IMR-90 (cell line): ENCODE measurements around the gene ITGB4. TPM values are rescaled to one million over a fixed set of nuclear protein-coding genes. Genes with fewer than 3 reads are reported as not detected.
A peak's percentile ranks its signal among the peaks of the same experiment; 100 is the strongest.

Source experiments
- ATAC-seq: fragments of 200-7000 bp; cut with Tn5 transposase; 2 replicates; pipeline ENCODE4 v1.9.1; 2020; ENCODE audit warnings: low read depth, mild to moderate bottlenecking, moderate library complexity
- BruUV-seq: library from RNA; stranded (reverse); fragments of 400-500 nt; replicated peaks from 2 replicates; lab custom pipeline; 2021; lab: Mats Ljungman, UMichigan
- CTCF ChIA-PET: fragments of 300-600 bp; formaldehyde crosslinking; extraction: SDS; loops from one replicate; lab custom pipeline; 2021; ENCODE audit warnings: antibody characterized with exemption; lab: Yijun Ruan, JAX
- POLR2A ChIA-PET: fragments of 300-600 bp; sonication (Branson Sonifier 250); formaldehyde crosslinking; loops from one replicate; lab custom pipeline; 2022; ENCODE audit warnings: antibody characterized with exemption; ENCODE audit not compliant: unreplicated experiment; lab: Charles Lee
- DNase-seq: peaks from one replicate; pipeline ENCODE4 v3.0.0; 2013
- H2AFZ ChIP-seq: replicated peaks from 2 replicates; pipeline ENCODE3; 2013; ENCODE audit warnings: low read length, mild to moderate bottlenecking; ENCODE audit not compliant: poor library complexity
- H2AK5ac ChIP-seq: 2 replicates; pipeline ENCODE4 v1.6.1; 2013; ENCODE audit warnings: low read depth, low read length, inconsistent platforms
- H2AK9ac ChIP-seq: replicated peaks from 2 replicates; pipeline ENCODE3; 2013; ENCODE audit warnings: mild to moderate bottlenecking, low read depth, low read length, moderate library complexity; ENCODE audit not compliant: poor library complexity
- H2BK120ac ChIP-seq: 2 replicates; pipeline ENCODE4 v1.6.1; 2013; ENCODE audit warnings: low read depth, low read length, inconsistent platforms
- H2BK15ac ChIP-seq: 3 replicates; pipeline ENCODE4 v1.6.1; 2013; ENCODE audit warnings: low read depth, low read length, inconsistent platforms
- H2BK20ac ChIP-seq: 2 replicates; pipeline ENCODE4 v1.6.1; 2013; ENCODE audit warnings: low read depth, mild to moderate bottlenecking, inconsistent platforms, low read length, moderate library complexity
- H2BK5ac ChIP-seq: 2 replicates; pipeline ENCODE4 v1.6.1; 2013; ENCODE audit warnings: mild to moderate bottlenecking, low read depth, low read length, inconsistent platforms; ENCODE audit not compliant: poor library complexity, severe bottlenecking
- H3K14ac ChIP-seq: replicated peaks from 2 replicates; pipeline ENCODE4 v1.6.1; 2013; ENCODE audit warnings: low read depth, low read length, inconsistent platforms
- H3K18ac ChIP-seq: 2 replicates; pipeline ENCODE4 v1.6.1; 2013; ENCODE audit warnings: low read depth, low read length, control low read depth
- H3K23ac ChIP-seq: 2 replicates; pipeline ENCODE4 v1.6.1; 2013; ENCODE audit warnings: low read depth, low read length, inconsistent platforms
- H3K27ac ChIP-seq: 2 replicates; pipeline ENCODE4 v1.5.1; 2013; ENCODE audit warnings: mild to moderate bottlenecking, control low read depth, low read length; ENCODE audit not compliant: insufficient read depth
- H3K27me3 ChIP-seq: 2 replicates; pipeline ENCODE4 v1.6.1; 2013; ENCODE audit warnings: low read length; ENCODE audit not compliant: control insufficient read depth, insufficient read depth
- H3K36me3 ChIP-seq: 2 replicates; pipeline ENCODE4 v1.6.1; 2013; ENCODE audit warnings: low read length, mixed read lengths; ENCODE audit not compliant: control insufficient read depth, insufficient read depth
- H3K4ac ChIP-seq: 2 replicates; pipeline ENCODE4 v1.6.1; 2013; ENCODE audit warnings: low read depth, low read length, inconsistent platforms
- H3K4me1 ChIP-seq: 2 replicates; pipeline ENCODE4 v1.6.1; 2013; ENCODE audit warnings: low read length, mixed read lengths; ENCODE audit not compliant: control insufficient read depth, insufficient read depth
- H3K4me2 ChIP-seq: 2 replicates; pipeline ENCODE4 v1.6.1; 2013; ENCODE audit warnings: low read depth, mild to moderate bottlenecking, control low read depth, low read length, moderate library complexity
- H3K4me3 ChIP-seq: 2 replicates; pipeline ENCODE4 v1.5.1; 2013; ENCODE audit warnings: low read depth, mild to moderate bottlenecking, control low read depth, low read length, moderate library complexity; ENCODE audit not compliant: insufficient read depth
- H3K56ac ChIP-seq: 2 replicates; pipeline ENCODE4 v1.6.1; 2013; ENCODE audit warnings: low read length, inconsistent platforms; ENCODE audit not compliant: insufficient read depth; ENCODE audit errors: extremely low read depth
- H3K79me1 ChIP-seq, 2 experiments: 2 replicates each; pipeline ENCODE4 v1.6.1; 2013; ENCODE audit warnings: low read length in 2 of 2, inconsistent platforms in 1 of 2, low read depth in 1 of 2
- H3K9ac ChIP-seq: 2 replicates; pipeline ENCODE4 v1.6.1; 2013; ENCODE audit warnings: low read depth, low read length, control low read depth
- H3K9me1 ChIP-seq: 2 replicates; pipeline ENCODE4 v1.6.1; 2013; ENCODE audit warnings: low read length, inconsistent platforms; ENCODE audit not compliant: insufficient read depth
- H3K9me3 ChIP-seq: 2 replicates; pipeline ENCODE4 v1.6.1; 2013; ENCODE audit warnings: low read length; ENCODE audit not compliant: control insufficient read depth, insufficient read depth
- H4K20me1 ChIP-seq: 2 replicates; pipeline ENCODE4 v1.6.1; 2013; ENCODE audit warnings: low read length, inconsistent platforms; ENCODE audit not compliant: insufficient read depth
- H4K5ac ChIP-seq: 2 replicates; pipeline ENCODE4 v1.6.1; 2013; ENCODE audit warnings: mild to moderate bottlenecking, low read depth, low read length, control low read depth
- H4K8ac ChIP-seq, 2 experiments: 2 replicates each; pipeline ENCODE4 v1.6.1; 2013; ENCODE audit warnings: low read depth in 2 of 2, low read length in 2 of 2, control low read depth in 1 of 2, inconsistent platforms in 1 of 2
- H4K91ac ChIP-seq: 2 replicates; pipeline ENCODE4 v1.6.1; 2013; ENCODE audit warnings: low read depth, low read length, inconsistent platforms; ENCODE audit not compliant: insufficient read depth
- CEBPB ChIP-seq: IDR thresholded peaks from 2 replicates; pipeline ENCODE4 v1.6.1; 2012; ENCODE audit warnings: low read depth, low read length, improper control_type of control experiment
- CHD1 ChIP-seq: IDR thresholded peaks from 2 replicates; pipeline ENCODE4 v1.6.1; 2012; ENCODE audit warnings: low read depth, low read length, improper control_type of control experiment
- FOS ChIP-seq: fragments of 150-350 bp; IDR thresholded peaks from 2 replicates; pipeline ENCODE4 v1.6.1; 2016; ENCODE audit warnings: low read depth, low read length
- MAZ ChIP-seq: IDR thresholded peaks from 2 replicates; pipeline ENCODE4 v1.6.1; 2012; ENCODE audit warnings: low read depth, mild to moderate bottlenecking, low read length, improper control_type of control experiment, moderate library complexity, borderline replicate concordance
- NFE2L2 ChIP-seq: fragments of 150-350 bp; IDR thresholded peaks from 2 replicates; pipeline ENCODE4 v1.6.1; 2016; ENCODE audit warnings: low read depth, mild to moderate bottlenecking, low read length
- RAD21 ChIP-seq: IDR thresholded peaks from 2 replicates; pipeline ENCODE4 v1.6.1; 2012; ENCODE audit warnings: low read length, improper control_type of control experiment
- RFX5 ChIP-seq: IDR thresholded peaks from 2 replicates; pipeline ENCODE4 v1.8.0; 2012; ENCODE audit warnings: low read depth, mild to moderate bottlenecking, low read length, moderate library complexity
- WGBS, 2 experiments: methylation state at CpG; one replicate each; pipeline versions ENCODE4 v1.1.5 to v1.1.7; 2013; ENCODE audit warnings: missing lambda C conversion rate in 2 of 2; ENCODE audit not compliant: insufficient read length in 1 of 2; ENCODE audit errors: extremely low coverage in 2 of 2; 5-methylcytosine and 5-hydroxymethylcytosine counted together
- dilution Hi-C: fragments of 300-500 bp; cut with HindIII; formaldehyde crosslinking; loops from one replicate; pipeline ENCODE4 v1.14.3; 2018; ENCODE audit warnings: low sequenced_read_pairs; ENCODE audit not compliant: unreplicated experiment
- in situ Hi-C: fragments of 300-500 bp; cut with MboI; formaldehyde crosslinking; loops from 3 replicates; pipeline ENCODE4 v1.14.3; 2019; ENCODE audit warnings: low sequenced_read_pairs, inconsistent platforms, mixed read lengths
- intact Hi-C: fragments of 100-400 bp; cut with micrococcal nuclease; formaldehyde crosslinking; loops from 2 replicates; pipeline ENCODE4 v1.10.0; 2022
- polyA plus RNA-seq, 3 experiments: library from polyadenylated mRNA; depleted of rRNA; stranded (reverse); fragments of >200 nt; gene quantifications; 2 replicates each; pipeline ENCODE4 v1.2.3, GENCODE V29; 2012; ENCODE audit warnings: low replicate concordance in 1 of 3
- total RNA-seq: library from RNA; depleted of rRNA; stranded (reverse); fragments of >200 nt; gene quantifications from 2 replicates; pipeline ENCODE4 v1.2.3, GENCODE V29; 2012

ITGB4 gene
- total and polyA plus RNA-seq, 2 of the 4 experiments (the other 2 are of a cell fraction) = under 0.01 to 0.27 TPM

- H4K20me1 ChIP-seq = no peaks in the 10 kb centered on the region
- H3K23ac ChIP-seq = no peak overlapping the region
- no peak overlapping the region for H3K56ac ChIP-seq
- H4K5ac ChIP-seq = no peak overlapping the region
- H3K4ac ChIP-seq = no peak overlapping the region
- no TSS peak for BruUV-seq
- H3K4me2 ChIP-seq = no peak overlapping the region
- no peak for ATAC-seq
- in situ Hi-C loops = no loop called here
- no peak overlapping the region for H2AFZ ChIP-seq
- H3K4me3 ChIP-seq = no peak overlapping the region
- H2BK20ac ChIP-seq = no peak overlapping the region
- dilution Hi-C loops = no loop called here
- H3K9me1 ChIP-seq = no peaks in the 10 kb centered on the region
- CTCF ChIA-PET = no interaction called here
- H2BK5ac ChIP-seq = no peak overlapping the region
- WGBS, 2 experiments = no CpG with 5 or more reads among the region's 2 CpGs
- no peak overlapping the region for H2BK15ac ChIP-seq
- no peak for TF ChIP-seq RAD21
- TF ChIP-seq MAZ = no peak
- no peak for TF ChIP-seq CHD1
- no peak for TF ChIP-seq FOS
- TF ChIP-seq NFE2L2 = no peak
- peak; percentile 21; the same call in 1 of the 2 replicates for TF ChIP-seq CEBPB
- TF ChIP-seq RFX5 = no peak
- H2BK120ac ChIP-seq = no peak overlapping the region
- H2AK9ac ChIP-seq = no peak overlapping the region
- H3K18ac ChIP-seq = no peak overlapping the region
- no peak overlapping the region for H4K91ac ChIP-seq
- H4K8ac ChIP-seq = no peak overlapping the region
- H2AK5ac ChIP-seq = no peak overlapping the region
- H3K27me3 ChIP-seq = peaks cover 2% of the 10 kb centered on the region; the same call in 1 of the 2 replicates
- H3K36me3 ChIP-seq = peaks cover 11% of the 10 kb centered on the region
- no peak overlapping the region for H3K14ac ChIP-seq
- POLR2A ChIA-PET = no interaction called here
- no peaks in the 10 kb centered on the region for H3K4me1 ChIP-seq
- H3K9me3 ChIP-seq = no peaks in the 10 kb centered on the region
- H3K27ac ChIP-seq = no peak overlapping the region
- intact Hi-C loops = no loop called here
- H3K9ac ChIP-seq = no peak overlapping the region
- DNase-seq = no peak
- H3K79me1 ChIP-seq = 0 out of 4 replicates have a peak, but pooled peaks cover 0 to under 1% of the 10 kb centered on the region in 2 experiments
Observed at GRCh38 chr17:75712446-75712845, 8.8 kb upstream of the ITGB4 start.
